ENCODE data around the gene SLC15A4.

DNA sequence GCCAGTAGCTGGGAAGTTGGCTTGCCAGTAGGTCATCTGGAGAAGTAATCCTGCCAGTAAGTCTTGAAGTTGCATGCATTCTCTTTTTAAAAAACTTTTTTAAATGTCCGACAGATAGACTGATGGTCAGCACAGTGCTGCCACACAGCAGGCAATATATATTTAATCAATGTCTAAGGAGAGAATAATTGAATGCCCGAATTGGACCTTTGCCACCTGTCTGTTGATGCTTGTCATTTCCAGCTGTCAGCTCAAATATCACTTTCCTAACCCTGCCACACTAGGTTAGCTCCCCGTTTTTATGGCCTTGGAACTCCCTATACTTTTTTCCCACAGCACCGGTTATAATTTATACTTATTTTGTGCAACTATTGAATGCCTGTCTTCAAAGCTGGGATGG is 2.1 kb upstream of the SLC15A4 start:
- TF ChIP-seq FOXK1 (CRISPR knock-in tag; IDR thresholded peaks at IDR 0.05; ENCODE audit: borderline replicate concordance, low read depth) = no peak
- TF ChIP-seq, protein P1, sequence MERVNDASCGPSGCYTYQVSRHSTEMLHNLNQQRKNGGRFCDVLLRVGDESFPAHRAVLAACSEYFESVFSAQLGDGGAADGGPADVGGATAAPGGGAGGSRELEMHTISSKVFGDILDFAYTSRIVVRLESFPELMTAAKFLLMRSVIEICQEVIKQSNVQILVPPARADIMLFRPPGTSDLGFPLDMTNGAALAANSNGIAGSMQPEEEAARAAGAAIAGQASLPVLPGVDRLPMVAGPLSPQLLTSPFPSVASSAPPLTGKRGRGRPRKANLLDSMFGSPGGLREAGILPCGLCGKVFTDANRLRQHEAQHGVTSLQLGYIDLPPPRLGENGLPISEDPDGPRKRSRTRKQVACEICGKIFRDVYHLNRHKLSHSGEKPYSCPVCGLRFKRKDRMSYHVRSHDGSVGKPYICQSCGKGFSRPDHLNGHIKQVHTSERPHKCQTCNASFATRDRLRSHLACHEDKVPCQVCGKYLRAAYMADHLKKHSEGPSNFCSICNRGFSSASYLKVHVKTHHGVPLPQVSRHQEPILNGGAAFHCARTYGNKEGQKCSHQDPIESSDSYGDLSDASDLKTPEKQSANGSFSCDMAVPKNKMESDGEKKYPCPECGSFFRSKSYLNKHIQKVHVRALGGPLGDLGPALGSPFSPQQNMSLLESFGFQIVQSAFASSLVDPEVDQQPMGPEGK (CRISPR knock-in tag; IDR thresholded peaks at IDR 0.05) = no peak
- no peak for TF ChIP-seq ZEB1 (IDR thresholded peaks at IDR 0.05; ENCODE audit: insufficient replicate concordance, low read depth)
- no peak for TF ChIP-seq RFX3 (CRISPR knock-in tag; IDR thresholded peaks at IDR 0.05)
- TF ChIP-seq CTCF (CRISPR knock-in tag; IDR thresholded peaks at IDR 0.05) = no peak
- TF ChIP-seq, protein P2, sequence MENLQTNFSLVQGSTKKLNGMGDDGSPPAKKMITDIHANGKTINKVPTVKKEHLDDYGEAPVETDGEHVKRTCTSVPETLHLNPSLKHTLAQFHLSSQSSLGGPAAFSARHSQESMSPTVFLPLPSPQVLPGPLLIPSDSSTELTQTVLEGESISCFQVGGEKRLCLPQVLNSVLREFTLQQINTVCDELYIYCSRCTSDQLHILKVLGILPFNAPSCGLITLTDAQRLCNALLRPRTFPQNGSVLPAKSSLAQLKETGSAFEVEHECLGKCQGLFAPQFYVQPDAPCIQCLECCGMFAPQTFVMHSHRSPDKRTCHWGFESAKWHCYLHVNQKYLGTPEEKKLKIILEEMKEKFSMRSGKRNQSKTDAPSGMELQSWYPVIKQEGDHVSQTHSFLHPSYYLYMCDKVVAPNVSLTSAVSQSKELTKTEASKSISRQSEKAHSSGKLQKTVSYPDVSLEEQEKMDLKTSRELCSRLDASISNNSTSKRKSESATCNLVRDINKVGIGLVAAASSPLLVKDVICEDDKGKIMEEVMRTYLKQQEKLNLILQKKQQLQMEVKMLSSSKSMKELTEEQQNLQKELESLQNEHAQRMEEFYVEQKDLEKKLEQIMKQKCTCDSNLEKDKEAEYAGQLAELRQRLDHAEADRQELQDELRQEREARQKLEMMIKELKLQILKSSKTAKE (CRISPR knock-in tag; IDR thresholded peaks at IDR 0.05; ENCODE audit: borderline replicate concordance) = no peak
- no peak for TF ChIP-seq SMAD1 (CRISPR knock-in tag; IDR thresholded peaks at IDR 0.05; ENCODE audit: borderline replicate concordance, low read depth)
- TF ChIP-seq NFE2L2 (IDR thresholded peaks at IDR 0.05; ENCODE audit: low read length) = no peak
- TF ChIP-seq ETV5 (CRISPR knock-in tag; IDR thresholded peaks at IDR 0.05; ENCODE audit: borderline replicate concordance) = no peak
- no peak for TF ChIP-seq EZH2 (conservative IDR thresholded peaks at IDR 0.05; ENCODE audit: low read depth, low read length)
- no peak for TF ChIP-seq SPEN (CRISPR knock-in tag; IDR thresholded peaks at IDR 0.05; ENCODE audit: low read depth)
- TF ChIP-seq NFYB (CRISPR knock-in tag; IDR thresholded peaks at IDR 0.05) = no peak
